ENCODE data around the gene POLR3GL.

- TF ChIP-seq, protein P1, sequence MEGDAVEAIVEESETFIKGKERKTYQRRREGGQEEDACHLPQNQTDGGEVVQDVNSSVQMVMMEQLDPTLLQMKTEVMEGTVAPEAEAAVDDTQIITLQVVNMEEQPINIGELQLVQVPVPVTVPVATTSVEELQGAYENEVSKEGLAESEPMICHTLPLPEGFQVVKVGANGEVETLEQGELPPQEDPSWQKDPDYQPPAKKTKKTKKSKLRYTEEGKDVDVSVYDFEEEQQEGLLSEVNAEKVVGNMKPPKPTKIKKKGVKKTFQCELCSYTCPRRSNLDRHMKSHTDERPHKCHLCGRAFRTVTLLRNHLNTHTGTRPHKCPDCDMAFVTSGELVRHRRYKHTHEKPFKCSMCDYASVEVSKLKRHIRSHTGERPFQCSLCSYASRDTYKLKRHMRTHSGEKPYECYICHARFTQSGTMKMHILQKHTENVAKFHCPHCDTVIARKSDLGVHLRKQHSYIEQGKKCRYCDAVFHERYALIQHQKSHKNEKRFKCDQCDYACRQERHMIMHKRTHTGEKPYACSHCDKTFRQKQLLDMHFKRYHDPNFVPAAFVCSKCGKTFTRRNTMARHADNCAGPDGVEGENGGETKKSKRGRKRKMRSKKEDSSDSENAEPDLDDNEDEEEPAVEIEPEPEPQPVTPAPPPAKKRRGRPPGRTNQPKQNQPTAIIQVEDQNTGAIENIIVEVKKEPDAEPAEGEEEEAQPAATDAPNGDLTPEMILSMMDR (IDR thresholded peaks at IDR 0.05; ENCODE audit: insufficient read depth, low read length) = no peak
- TF ChIP-seq, protein P2, sequence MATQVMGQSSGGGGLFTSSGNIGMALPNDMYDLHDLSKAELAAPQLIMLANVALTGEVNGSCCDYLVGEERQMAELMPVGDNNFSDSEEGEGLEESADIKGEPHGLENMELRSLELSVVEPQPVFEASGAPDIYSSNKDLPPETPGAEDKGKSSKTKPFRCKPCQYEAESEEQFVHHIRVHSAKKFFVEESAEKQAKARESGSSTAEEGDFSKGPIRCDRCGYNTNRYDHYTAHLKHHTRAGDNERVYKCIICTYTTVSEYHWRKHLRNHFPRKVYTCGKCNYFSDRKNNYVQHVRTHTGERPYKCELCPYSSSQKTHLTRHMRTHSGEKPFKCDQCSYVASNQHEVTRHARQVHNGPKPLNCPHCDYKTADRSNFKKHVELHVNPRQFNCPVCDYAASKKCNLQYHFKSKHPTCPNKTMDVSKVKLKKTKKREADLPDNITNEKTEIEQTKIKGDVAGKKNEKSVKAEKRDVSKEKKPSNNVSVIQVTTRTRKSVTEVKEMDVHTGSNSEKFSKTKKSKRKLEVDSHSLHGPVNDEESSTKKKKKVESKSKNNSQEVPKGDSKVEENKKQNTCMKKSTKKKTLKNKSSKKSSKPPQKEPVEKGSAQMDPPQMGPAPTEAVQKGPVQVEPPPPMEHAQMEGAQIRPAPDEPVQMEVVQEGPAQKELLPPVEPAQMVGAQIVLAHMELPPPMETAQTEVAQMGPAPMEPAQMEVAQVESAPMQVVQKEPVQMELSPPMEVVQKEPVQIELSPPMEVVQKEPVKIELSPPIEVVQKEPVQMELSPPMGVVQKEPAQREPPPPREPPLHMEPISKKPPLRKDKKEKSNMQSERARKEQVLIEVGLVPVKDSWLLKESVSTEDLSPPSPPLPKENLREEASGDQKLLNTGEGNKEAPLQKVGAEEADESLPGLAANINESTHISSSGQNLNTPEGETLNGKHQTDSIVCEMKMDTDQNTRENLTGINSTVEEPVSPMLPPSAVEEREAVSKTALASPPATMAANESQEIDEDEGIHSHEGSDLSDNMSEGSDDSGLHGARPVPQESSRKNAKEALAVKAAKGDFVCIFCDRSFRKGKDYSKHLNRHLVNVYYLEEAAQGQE (IDR thresholded peaks at IDR 0.05; ENCODE audit: insufficient replicate concordance, low read depth) = peak; percentile 34
Observed at GRCh38 chr1:145918144-145918991, 46.1 kb upstream of the POLR3GL start, which contains the start of gene PEX11B.

All from HL-60 (cell line).